ENCODE measurements around the gene PTDSS2. TPM values are rescaled to one million over a fixed set of nuclear protein-coding genes. Genes with fewer than 3 reads are reported as not detected.

The PTDSS2 gene
- total and polyA plus RNA-seq, 10 of the 15 experiments (the other 5 are each of a cell fraction or from before 2014, with no cell fraction given): 0.39 to 21.1 (median 10.8) TPM

DNA sequence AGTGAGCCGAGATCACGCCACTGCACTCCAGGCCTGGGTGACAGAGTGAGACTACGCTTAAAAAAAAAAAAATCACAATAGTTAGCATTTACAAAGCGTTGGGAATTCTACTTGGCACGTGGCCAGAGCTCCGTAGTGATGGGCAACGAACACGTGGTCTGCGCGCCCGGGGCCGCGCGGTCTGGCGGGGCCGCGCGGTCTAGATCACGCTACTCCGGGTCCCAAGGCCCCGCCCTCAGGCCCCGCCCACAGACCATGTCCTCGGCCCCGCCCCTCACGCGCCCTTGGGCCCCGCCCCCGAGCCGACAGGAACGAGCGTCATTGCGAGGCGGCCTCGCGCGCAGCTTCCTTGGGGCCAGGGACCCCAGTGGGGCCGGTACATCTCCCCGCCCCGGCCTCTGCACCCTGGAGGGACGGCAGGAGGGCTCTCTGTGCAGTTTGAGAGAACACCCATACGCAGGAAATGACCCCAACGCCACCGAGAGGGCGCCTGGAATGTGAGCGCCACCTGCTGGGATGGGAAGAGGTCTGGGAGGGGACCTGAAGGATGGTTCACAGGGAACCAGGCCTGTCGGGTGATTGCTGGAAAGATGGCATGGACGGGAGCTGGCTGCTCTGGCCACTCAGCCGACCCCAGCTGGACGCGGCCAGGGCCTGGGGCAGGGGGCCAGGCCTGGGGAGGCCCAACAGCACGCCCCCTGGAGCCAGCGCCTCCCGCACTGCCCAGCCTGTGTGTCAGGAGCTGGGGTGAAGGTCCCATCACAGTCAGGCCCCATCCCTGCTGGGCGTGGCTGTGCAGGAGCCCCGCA is 2.0 kb upstream of the PTDSS2 start (continued):
- TF ChIP-seq, protein P1, sequence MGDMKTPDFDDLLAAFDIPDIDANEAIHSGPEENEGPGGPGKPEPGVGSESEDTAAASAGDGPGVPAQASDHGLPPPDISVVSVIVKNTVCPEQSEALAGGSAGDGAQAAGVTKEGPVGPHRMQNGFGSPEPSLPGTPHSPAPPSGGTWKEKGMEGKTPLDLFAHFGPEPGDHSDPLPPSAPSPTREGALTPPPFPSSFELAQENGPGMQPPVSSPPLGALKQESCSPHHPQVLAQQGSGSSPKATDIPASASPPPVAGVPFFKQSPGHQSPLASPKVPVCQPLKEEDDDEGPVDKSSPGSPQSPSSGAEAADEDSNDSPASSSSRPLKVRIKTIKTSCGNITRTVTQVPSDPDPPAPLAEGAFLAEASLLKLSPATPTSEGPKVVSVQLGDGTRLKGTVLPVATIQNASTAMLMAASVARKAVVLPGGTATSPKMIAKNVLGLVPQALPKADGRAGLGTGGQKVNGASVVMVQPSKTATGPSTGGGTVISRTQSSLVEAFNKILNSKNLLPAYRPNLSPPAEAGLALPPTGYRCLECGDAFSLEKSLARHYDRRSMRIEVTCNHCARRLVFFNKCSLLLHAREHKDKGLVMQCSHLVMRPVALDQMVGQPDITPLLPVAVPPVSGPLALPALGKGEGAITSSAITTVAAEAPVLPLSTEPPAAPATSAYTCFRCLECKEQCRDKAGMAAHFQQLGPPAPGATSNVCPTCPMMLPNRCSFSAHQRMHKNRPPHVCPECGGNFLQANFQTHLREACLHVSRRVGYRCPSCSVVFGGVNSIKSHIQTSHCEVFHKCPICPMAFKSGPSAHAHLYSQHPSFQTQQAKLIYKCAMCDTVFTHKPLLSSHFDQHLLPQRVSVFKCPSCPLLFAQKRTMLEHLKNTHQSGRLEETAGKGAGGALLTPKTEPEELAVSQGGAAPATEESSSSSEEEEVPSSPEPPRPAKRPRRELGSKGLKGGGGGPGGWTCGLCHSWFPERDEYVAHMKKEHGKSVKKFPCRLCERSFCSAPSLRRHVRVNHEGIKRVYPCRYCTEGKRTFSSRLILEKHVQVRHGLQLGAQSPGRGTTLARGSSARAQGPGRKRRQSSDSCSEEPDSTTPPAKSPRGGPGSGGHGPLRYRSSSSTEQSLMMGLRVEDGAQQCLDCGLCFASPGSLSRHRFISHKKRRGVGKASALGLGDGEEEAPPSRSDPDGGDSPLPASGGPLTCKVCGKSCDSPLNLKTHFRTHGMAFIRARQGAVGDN (IDR thresholded peaks at IDR 0.05): peak; percentile 42
- TF ChIP-seq SIN3A (IDR thresholded peaks at IDR 0.05; ENCODE audit: low read depth, low read length) (peak; percentile 83; the same call in 1 of the 2 replicates), EED (IDR thresholded peaks at IDR 0.05; ENCODE audit: low read depth) (peak; percentile 68), GATAD2B (conservative IDR thresholded peaks at IDR 0.05; ENCODE audit: low read depth) (peak; percentile 84), ZNF384 (IDR thresholded peaks at IDR 0.05; ENCODE audit: borderline replicate concordance, low read depth, low read length) (no peak), NBN (IDR thresholded peaks at IDR 0.05) (peak; percentile 72), RB1 (IDR thresholded peaks at IDR 0.05; ENCODE audit: borderline replicate concordance) (peak; percentile 82; the same call in 1 of the 2 replicates), SMAD1 (IDR thresholded peaks at IDR 0.05; ENCODE audit: low read depth, partially characterized antibody) (peak; percentile 91), TCF12 (IDR thresholded peaks at IDR 0.05; ENCODE audit: low read depth, low read length) (no peak), KDM1A (IDR thresholded peaks at IDR 0.05; ENCODE audit: borderline replicate concordance) (no peak), RAD21 (IDR thresholded peaks at IDR 0.05; ENCODE audit: insufficient read depth, low read depth, low read length) (peak; percentile 79), ZBTB40 (IDR thresholded peaks at IDR 0.05; ENCODE audit: borderline replicate concordance) (peak; percentile 19; the same call in 1 of the 2 replicates), BRCA1 (IDR thresholded peaks at IDR 0.05; ENCODE audit: low read depth, low read length) (no peak), ZNF622 (IDR thresholded peaks at IDR 0.05) (no peak)
- TF ChIP-seq, protein P2, sequence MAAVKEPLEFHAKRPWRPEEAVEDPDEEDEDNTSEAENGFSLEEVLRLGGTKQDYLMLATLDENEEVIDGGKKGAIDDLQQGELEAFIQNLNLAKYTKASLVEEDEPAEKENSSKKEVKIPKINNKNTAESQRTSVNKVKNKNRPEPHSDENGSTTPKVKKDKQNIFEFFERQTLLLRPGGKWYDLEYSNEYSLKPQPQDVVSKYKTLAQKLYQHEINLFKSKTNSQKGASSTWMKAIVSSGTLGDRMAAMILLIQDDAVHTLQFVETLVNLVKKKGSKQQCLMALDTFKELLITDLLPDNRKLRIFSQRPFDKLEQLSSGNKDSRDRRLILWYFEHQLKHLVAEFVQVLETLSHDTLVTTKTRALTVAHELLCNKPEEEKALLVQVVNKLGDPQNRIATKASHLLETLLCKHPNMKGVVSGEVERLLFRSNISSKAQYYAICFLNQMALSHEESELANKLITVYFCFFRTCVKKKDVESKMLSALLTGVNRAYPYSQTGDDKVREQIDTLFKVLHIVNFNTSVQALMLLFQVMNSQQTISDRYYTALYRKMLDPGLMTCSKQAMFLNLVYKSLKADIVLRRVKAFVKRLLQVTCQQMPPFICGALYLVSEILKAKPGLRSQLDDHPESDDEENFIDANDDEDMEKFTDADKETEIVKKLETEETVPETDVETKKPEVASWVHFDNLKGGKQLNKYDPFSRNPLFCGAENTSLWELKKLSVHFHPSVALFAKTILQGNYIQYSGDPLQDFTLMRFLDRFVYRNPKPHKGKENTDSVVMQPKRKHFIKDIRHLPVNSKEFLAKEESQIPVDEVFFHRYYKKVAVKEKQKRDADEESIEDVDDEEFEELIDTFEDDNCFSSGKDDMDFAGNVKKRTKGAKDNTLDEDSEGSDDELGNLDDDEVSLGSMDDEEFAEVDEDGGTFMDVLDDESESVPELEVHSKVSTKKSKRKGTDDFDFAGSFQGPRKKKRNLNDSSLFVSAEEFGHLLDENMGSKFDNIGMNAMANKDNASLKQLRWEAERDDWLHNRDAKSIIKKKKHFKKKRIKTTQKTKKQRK (IDR thresholded peaks at IDR 0.05; ENCODE audit: low read depth, low read length): no peak

Measured in GM12878 (cell line).